HG03025 (cell line): Measurements from ENCODE around the gene ZNF782.
"Not testable (repeated sequence)": the region's sequence is repeated elsewhere in the genome, so short reads cannot be mapped to it uniquely, and the experiment has no call there.

Experiments used
- ATAC-seq: cut with Tn5 transposase; IDR thresholded peaks from one replicate; pipeline ENCODE4 v1.9.1; 2021; ENCODE audit warnings: mild to moderate bottlenecking, moderate library complexity; ENCODE audit not compliant: unreplicated experiment, low FRiP score

ZNF782 gene

GRCh38 chr9:96854651-96855273 is 448 bp upstream of the ZNF782 start:
- ATAC-seq = no peak

- ATAC-seq = no peak
These were observed 1.6 kb downstream of the ZNF782 start for GRCh38 chr9:96852676-96853075.

GRCh38 chr9:96844040-96844439 is 10.3 kb downstream of the ZNF782 start:
- ATAC-seq = no peak

GRCh38 chr9:96818533-96818932 is 35.8 kb downstream of the ZNF782 start:
- ATAC-seq = no peak

- no peak for ATAC-seq
These were observed 36.3 kb downstream of the ZNF782 start for GRCh38 chr9:96817973-96818372.

GRCh38 chr9:96813607-96814006 is 40.7 kb downstream of the ZNF782 start:
- no peak for ATAC-seq

GRCh38 chr9:96798959-96799358 is 55.4 kb downstream of the ZNF782 start:
- ATAC-seq = not testable (repeated sequence)

GRCh38 chr9:96784021-96784420 is 70.3 kb downstream of the ZNF782 start:
- ATAC-seq = no peak

GRCh38 chr9:96782235-96782634 is 72.1 kb downstream of the ZNF782 start:
- ATAC-seq = no peak

- no peak for ATAC-seq
These were observed 72.8 kb downstream of the ZNF782 start for GRCh38 chr9:96781552-96781951.

- ATAC-seq = no peak
These were observed 75.2 kb downstream of the ZNF782 start for GRCh38 chr9:96779089-96779488.

GRCh38 chr9:96777426-96777864 is 76.9 kb downstream of the ZNF782 start:
- no peak for ATAC-seq

GRCh38 chr9:96771124-96771523 is 83.2 kb downstream of the ZNF782 start:
- no peak for ATAC-seq

GRCh38 chr9:96769989-96770388 is 84.3 kb downstream of the ZNF782 start:
- ATAC-seq = no peak
